Choroid plexus epithelial cell (primary cell): ENCODE data around the gene CD151.
A peak's percentile ranks its signal among the peaks of the same experiment; 100 is the strongest.

Source experiments
- DNase-seq: peaks from one replicate; pipeline ENCODE4 v3.0.0-alpha.2; 2010; ENCODE audit warnings: low read depth
- H3K4me3 ChIP-seq: 2 replicates; pipeline ENCODE4 v1.5.1; 2011; ENCODE audit warnings: low read depth, mild to moderate bottlenecking, control low read depth, low read length, moderate library complexity
- TF ChIP-seq, protein P1 (sequence below): conservative IDR thresholded peaks from 2 replicates; pipeline ENCODE4 v1.5.1; 2011; ENCODE audit warnings: low read depth, mild to moderate bottlenecking, control low read depth, inconsistent platforms, low read length, moderate library complexity

The CD151 gene

DNA sequence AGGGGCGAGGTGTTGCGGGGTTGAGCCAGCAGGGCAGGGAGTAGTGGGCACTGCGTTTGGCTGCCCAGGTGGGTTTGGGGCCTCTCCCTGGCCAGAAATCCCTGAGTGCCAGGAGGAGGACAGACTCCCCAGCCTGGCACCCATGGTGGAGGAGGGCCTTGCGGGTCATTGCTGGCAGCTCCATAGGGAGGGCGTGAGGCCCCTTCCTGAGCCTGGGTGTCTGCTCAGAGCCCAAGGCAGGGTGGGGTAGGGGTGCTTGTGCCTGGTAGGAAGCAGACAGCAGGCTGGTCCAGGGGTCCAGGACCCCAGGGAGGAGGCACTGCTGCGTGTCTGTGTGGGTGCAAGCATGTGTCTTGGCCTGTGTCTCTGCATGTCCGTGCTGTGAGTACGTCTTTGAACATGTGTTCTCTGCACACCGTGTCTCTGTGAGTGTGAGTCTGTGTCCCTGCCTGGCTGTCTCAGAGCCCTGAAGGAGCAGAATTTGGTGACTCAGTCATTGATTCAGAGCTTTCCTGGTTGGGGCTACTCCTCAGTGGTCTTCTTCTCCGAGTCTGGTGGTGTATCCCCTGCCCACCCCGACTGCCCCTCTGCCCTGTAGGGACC is 13.8 kb downstream of the CD151 start:
- DNase-seq = peak; percentile 37
- H3K4me3 ChIP-seq = no peak overlapping the region
- TF ChIP-seq, protein P1, sequence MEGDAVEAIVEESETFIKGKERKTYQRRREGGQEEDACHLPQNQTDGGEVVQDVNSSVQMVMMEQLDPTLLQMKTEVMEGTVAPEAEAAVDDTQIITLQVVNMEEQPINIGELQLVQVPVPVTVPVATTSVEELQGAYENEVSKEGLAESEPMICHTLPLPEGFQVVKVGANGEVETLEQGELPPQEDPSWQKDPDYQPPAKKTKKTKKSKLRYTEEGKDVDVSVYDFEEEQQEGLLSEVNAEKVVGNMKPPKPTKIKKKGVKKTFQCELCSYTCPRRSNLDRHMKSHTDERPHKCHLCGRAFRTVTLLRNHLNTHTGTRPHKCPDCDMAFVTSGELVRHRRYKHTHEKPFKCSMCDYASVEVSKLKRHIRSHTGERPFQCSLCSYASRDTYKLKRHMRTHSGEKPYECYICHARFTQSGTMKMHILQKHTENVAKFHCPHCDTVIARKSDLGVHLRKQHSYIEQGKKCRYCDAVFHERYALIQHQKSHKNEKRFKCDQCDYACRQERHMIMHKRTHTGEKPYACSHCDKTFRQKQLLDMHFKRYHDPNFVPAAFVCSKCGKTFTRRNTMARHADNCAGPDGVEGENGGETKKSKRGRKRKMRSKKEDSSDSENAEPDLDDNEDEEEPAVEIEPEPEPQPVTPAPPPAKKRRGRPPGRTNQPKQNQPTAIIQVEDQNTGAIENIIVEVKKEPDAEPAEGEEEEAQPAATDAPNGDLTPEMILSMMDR = no peak

DNA sequence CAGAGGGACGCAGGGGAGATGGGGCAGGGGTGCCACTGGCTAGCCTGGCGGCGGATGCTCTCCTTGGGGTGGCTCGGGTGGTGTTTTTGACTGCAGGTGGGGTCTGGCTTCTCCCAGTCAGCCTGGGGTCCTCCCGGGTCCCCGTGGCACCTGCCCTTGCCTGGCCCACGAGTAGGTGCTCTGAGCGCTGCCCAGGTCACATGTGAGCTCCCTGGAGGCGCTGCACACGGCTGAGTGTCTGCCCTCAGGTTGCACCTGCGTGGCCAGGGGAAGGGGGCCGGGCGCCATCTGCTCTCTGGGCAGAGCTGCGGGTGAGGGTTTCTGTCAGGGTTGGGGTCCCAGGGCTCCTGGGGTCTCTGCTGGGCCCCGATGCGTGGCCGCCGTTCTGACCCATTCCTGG is 15.1 kb downstream of the CD151 start:
- TF ChIP-seq, protein P1 = no peak
- no peak overlapping the region for H3K4me3 ChIP-seq
- no peak for DNase-seq

DNA sequence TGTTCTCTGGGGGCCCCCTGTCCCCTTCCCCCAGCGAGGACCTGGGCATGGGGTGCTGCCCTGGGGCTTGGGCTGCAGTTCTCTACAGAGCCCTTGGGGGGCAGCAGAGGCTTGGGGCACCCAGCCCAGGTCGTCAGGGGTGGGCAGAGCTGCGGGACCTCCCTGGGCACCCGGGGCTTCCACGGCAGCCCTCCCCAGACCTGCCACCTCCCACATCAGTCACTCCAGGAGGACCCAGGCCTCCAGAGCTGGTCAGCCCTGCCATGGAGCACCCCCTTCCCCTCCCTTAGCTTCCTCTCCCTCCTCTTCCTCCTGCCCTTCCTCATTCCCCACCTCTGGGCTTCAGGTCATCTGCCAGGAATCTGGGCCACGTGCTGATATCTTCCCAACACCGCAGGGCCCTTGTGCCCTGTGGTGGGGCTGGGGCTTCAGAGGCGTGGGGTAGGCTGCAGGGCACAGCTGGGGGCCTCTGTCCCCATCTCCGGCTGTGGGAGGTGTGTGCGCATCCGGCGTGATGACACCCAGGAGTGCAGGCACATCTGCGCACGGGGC is 15.7 kb downstream of the CD151 start:
- H3K4me3 ChIP-seq = no peak overlapping the region
- TF ChIP-seq, protein P1 = peak; percentile 86
- peak; percentile 48 for DNase-seq

DNA sequence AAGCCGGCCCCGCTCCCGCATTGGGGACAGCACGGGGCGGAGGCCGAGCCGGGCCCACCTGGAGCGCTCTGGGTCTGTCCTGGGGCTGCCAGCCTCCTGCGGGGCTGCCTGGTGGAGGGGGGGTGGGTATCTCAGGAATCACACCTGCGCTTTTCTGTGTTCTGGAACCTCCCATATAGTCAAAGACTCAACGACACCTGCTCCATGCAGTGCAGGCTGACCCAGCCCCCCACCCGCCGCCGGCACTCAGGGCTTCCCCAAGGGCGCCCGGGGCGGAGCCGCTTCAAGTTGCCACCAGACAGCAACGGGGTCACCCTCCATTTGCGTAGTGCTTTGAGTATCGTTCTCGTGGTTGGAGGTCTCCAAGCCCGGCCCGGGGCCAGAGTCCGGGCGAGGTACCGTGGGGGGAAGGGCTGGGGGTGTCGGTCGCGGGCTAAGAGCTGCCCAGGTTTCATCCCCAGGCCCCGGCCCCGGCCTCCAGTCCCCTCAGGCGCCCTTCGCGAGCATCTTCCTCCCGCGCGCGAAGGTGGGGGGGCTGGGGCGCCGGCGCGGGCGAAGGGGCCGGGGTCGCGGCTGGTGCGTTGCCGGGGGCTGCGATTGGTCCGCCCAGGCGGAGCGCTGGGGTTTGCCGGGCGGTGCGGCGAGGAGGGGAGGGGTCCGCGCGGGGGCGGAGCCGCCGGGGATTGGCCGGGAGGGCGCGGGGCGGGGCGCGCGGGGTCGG is 16.5 kb downstream of the CD151 start:
- H3K4me3 ChIP-seq = peak overlapping the region; percentile 54
- no peak for DNase-seq
- TF ChIP-seq, protein P1 = no peak

DNA sequence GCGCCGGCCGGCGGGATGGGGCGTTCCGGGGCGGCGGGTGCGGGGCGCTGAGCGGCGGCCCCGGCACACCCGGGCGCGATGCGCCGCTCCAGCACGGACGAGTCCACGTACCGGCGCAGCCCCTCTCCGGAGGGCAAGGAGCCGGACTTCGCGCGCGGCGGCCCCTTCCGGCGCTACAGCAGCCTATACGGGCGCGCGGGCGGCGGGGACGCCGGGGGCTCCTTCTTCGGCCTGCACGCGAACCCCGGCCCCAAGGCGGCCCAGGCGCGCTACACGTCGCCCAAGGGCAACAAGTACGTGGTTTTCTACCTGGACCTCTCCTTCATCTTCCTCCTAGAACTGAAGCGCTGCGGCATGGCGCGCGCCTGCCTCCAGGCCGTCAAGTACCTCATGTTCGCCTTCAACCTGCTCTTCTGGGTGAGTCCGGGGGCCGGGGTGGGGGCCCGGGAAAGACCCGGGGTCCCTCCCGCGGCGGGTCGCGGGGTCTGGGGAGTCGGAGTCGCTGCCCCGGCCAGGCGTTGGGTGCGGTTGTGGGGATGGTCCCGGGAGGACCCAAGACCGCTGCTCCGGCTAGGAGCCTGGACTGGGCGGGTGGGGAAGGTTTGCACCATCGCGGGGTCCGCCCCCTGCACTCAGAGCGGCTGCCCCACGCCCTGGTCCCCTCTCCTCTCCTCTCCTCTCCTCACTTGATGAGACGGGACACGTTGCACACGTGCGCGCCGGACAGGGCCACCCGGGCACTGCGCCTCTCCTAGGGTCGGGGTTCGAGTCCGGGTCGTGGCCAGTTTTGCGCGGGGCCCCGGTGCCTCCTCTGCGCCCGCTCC is 17.4 kb downstream of the CD151 start:
- peak overlapping the region; percentile 54 for H3K4me3 ChIP-seq
- TF ChIP-seq, protein P1 = no peak
- no peak for DNase-seq

DNA sequence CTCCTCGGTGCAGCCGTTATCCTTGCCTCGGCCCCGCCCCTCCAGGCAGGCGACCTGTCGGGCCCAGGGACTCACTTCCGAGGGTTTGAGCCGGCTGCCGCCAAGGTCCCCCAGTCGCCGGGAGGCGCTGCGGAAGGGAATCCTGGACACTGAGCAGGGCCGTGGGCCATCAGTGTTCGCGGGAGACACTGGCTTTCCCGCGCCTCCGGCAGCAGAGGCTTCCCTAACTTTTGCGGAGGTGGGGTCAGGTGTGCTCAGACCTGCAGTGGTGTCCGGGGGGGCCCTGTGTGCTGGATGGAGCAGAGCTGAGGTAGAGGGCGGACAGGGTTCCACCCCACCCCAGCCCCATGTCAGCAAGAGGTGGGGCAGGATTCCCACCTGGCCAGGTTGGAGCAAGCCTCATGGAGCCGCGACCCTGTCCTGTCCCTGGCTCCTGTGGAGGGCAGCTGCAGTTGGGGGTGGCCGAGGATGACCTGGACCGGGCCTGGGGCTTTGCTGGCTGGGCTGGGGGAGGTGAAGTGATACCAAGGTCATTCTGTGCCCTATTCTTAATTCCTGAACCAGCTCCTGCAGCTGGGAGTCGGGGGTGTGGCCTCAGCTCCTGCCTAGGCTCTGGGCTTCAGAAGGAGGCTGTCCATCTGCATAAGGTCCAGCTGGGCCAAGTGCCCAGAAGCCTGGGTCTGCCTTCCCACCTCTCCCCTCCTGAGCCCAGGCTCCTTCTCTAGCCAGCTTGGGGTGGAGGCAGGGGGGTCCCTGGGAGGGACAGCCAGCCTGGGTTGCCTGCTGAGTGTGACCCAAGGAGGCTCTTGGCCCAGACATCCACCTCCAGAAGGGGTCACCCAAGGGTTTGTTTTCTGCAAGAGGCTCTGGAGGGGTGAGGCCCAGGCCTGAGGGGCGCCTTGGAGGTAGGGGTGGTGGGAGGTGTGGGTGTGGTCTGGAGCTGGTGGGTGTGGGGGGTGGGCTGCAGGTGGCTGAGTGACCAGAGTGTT is 18.3 kb downstream of the CD151 start:
- DNase-seq = no peak
- TF ChIP-seq, protein P1 = peak; percentile 23
- H3K4me3 ChIP-seq = peak overlapping the region; percentile 54
